NCI-H2029 treated with DMSO at 0.1 percent for 48 hours (cell line): ENCODE results near the gene HEBP1.
"Not testable (repeated sequence)": the region's sequence is repeated elsewhere in the genome, so short reads cannot be mapped to it uniquely, and the experiment has no call there.

Experiments used
- DNase-seq: peaks from one replicate; lab custom pipeline; 2025; lab: John Stamatoyannopoulos, UW

HEBP1 gene, protein sequence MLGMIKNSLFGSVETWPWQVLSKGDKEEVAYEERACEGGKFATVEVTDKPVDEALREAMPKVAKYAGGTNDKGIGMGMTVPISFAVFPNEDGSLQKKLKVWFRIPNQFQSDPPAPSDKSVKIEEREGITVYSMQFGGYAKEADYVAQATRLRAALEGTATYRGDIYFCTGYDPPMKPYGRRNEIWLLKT

GRCh38 chr12:12999959-13000615, at the start of gene HEBP1:
TSS of gene HEBP1 (minus strand) at chr12:13000265. CDS start at chr12:13000114, 151 bp downstream.
- DNase-seq: peak; percentile 52

GRCh38 chr12:13049816-13050215, 49.8 kb upstream of the HEBP1 start:
- DNase-seq: no peak

DNA sequence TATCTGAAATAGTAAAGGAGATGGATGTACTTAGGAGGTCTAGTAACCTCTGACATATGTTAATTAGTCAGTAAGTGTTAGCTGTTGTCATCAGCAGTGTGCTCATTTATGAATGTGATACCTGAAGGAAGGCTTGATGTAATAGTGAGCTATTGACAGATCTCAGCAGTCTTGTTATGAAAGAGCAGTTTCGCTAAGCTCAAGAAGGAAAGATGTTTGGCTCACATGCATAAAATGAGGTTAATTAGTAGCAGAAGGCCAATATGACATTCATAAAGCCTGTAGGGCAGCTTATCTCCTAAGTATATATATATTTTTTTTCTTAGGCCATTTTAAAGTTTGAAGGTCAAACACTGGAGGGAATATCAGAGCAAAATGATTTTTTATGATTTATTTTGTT, 46.9 kb upstream of the HEBP1 start:
- DNase-seq: no peak

GRCh38 chr12:13045816-13046215, 45.8 kb upstream of the HEBP1 start:
- no peak for DNase-seq

- no peak for DNase-seq
These were observed 44.8 kb upstream of the HEBP1 start for GRCh38 chr12:13044906-13045299.

DNA sequence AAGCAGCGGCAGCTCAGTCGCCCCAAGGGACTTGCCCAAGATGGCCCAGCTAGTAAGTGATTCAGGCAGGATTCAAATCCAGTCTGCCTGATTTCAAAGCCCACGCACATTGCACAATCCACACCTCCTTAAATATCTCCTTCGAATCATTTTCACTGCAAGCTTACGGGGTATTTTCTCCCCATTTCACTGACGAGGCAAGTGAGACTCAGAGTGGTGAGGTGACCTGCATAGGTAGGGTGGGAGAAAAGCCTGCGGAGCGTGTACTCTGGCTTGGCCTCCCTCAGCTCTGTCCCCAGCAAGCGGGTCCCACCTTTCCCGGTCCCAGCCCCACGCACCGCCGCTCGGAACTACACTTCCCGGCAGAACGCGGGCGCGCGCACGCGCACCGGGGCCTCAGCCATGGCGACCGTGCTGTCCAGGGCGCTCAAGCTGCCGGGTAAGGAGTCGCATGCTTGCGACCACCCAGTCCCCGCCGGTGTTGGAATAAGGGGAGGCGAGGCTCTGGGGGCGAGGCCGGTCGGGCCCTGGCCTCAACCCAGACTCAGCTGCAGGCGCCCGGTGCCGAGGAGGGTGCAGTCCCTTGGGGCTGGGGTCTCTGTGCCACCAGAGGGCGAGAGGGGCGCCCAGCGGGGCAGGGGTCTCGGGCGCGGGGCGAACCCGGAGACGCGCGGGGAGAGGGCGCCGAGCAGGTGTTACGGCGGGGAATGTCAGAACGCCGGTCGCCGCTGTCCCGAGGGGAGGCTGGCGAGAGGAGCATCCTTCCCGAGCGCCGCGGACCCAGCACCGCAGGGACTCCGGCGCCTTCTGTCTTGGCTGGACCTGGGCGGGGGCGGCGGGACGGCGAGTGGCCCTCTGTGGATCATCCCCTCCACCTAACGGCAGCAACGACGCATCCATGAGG, 44.2 kb upstream of the HEBP1 start, which contains the start of gene FAM234B:
Gene FAM234B (plus strand): TSS at position 380 of the 904 bp plus-strand sequence. CDS start 23 bp downstream, at position 403.
- no peak for DNase-seq

DNA sequence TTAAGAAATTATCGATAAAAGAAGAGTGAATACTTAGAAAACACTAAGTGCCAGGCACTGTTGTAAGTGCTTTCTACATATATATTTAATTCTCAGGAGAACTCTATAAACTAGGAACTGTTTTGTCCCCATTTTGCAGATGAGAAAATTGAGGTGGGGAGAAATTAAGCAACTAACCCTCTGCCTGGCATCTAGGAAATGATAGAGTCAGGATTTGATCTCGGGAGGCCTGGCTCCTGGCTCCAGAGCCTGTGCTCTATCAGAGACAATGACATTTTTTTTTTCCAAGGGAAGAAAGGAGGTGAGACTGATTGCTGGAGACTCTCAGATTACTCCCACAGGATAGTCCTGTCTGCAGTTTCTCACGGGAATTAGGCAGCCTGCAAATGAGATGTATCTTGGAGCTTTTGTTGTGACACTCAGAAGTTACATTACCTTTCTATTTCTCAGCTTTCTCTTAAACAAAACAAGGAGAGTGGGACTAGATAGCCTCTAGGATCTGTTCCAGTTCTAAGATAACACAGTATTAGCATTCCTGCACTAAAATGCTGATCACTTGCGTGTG, 42.7 kb upstream of the HEBP1 start:
- no peak for DNase-seq

DNA sequence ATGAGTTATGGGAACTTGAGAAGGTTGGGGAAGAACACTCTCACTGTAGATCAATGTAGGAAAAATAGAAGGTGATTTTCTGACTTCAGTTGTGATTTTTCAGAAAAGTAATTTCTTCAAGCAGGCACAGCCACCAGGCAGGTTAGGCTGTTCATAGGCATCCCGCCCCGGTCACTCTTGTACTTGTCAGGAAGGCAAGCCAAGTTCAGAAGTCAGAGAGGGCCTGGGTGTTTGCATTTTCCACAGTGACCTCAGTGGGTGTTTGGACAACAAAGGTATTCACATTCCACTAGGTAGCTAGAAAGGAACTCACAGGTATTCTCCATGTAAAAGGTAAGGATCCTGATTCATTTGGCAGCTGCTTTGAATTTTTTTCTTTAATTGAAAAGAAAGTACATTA, 41.2 kb upstream of the HEBP1 start:
- no peak for DNase-seq

GRCh38 chr12:13039328-13039956, 39.4 kb upstream of the HEBP1 start:
- DNase-seq: no peak

DNA sequence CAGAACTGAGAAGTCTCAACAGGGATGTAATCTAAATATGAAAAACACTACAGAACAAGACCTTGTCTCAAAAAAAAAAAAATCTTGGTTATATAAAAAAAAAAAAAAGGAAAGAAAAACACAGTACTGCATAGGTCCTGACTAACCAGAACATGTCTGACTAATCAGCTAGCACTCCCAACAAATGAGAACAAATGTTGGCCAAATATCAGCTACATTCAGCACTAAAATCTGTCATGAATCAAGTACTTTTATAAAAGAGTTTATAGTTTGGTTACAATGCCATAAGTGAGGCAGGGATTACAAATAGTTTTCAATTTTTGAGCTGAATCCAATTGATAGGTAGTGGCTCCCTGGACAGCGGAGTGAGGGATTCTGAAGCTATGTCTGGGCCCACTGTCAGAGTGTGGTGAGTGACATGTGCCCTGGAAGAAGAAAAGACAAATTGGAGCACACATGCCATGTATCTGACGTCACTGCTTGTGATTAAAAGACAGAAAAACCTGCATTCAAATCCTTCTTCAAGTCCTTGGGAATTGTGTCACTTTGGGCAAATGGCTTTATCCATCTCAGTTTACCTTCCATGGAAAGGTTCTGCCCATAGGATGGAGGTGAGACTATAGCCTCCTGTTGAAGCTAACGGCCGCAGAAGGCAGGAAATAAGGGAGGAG, 38.6 kb upstream of the HEBP1 start:
- DNase-seq: no peak

DNA sequence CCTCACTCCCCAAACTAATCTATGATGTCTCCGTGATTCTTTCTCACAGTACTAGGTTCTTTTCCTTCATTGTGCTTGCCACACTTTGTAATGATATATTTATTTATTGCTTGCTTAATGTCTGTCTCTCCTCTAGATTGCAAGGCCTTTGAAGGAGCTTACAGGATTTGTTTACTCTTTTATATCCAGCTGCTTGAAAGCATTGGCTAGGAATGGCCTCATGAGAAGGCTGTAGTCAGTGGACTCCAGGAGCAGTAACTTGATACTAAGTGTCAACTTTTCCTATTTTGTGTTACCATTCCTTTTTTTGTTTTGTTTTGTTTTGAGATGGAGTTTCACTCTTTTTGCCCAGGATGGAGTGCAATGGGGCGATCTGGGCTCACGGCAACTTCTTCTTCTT, 36.8 kb upstream of the HEBP1 start:
- DNase-seq: no peak

DNA sequence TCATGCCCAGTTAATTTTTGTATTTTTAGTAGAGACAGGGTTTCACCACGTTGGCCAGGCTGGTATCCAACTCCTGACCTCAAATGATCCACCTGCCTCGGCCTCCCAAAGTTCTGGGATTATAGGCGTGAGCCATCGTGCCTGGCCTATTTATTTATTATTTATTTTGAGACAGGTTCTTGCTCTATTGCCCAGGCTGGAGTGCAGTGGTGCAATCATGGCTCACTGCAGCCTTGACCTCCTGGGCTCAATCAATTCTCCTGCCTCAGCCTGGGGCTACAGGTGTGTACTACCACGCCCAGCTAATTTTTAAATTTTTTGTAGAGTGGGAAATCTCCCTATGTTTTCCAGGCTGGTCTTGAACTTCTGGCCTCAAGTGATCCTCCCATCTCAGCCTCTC, 35.3 kb upstream of the HEBP1 start:
- DNase-seq: not testable (repeated sequence)

GRCh38 chr12:13033476-13033875, 33.4 kb upstream of the HEBP1 start:
- no peak for DNase-seq

GRCh38 chr12:13032164-13032563, 32.1 kb upstream of the HEBP1 start:
- no peak for DNase-seq

DNA sequence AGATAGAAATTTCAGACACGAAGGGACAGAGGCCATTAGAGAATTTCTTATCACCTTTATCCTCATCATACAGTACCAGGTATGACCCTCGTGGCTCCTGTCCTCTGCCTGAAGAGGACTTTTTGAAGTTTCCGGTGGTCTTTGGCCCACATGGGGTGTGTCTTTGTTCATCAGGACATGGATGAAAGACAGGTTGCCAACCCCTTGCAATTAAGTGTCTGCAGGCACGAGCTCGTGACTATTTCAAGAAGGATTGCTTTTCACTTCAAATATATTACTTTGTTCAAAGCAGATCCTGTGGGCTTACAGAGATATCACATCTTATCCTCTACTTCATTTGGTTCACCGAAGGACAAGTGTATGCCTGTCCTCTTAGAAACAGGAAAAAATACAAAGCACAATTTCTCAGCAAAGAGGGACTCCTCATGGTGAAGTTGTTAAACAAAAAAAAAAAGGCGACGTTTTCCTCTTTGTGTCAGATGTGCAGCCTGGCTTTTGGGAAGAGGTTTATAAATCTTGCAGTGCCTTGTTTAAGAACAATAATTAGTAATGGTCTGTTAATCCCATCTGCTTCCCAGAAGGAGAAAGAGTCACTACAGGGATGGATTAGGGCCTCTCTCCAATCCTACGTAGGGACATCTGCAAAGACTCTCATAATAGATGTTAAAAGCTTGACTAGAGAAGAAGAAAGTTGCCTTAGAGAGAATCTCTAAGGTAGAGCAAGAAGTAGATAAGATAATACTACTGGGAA, 30.7 kb upstream of the HEBP1 start:
- DNase-seq: no peak

DNA sequence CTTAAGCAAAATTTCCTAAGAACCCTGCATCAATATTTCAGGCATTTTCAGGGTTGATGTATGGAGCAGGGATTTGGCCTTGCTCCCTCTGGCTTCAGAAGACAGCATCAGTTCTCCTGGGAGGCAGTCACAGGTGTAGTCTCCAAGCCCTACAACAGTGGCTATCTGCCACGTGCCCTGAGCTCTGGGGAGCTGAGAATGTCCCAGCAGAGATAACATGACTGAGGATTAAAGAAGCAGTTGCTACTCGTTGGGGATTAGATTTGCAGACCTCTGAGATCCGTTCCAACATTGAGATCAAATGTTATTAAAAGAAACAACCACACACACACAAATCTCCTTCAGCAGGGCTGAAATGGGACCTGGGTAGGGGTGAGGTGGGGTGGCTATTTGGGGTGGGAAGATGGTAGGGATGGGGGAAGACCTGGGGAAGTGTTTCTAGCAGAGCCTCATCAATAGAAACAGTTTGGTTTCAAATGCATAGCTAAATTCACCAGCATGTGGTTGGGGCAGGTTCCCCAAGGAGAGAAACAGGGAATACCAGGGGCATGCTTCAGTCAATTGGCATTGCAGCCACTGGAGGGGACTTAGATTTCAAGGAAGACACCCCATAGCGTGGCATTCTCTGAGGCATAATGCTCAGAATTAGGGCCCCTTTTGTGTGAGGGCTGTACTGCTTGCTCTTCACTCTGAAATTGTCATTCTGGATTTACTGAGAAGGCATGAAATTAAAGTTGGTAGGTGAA, 28.9 kb upstream of the HEBP1 start:
- no peak for DNase-seq

DNA sequence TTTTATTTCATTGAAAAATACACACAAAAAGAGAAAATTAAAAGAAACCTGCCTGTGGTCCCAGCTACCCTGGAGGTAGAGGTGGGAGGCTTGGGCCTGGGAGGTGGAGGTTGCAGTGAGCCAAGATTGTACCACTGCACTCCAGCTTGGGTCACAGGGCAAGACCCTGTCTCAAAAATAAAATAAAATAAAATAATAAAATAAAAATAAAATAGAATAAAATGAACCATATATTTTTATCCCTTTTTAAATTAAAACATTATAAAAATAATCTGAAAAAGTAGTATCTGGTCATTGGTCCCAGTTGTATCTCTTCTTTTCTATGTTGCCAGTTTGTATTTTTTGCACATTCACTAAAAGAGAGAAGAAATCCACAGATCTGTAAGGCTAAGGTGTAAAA, 27.4 kb upstream of the HEBP1 start:
- DNase-seq: no peak

DNA sequence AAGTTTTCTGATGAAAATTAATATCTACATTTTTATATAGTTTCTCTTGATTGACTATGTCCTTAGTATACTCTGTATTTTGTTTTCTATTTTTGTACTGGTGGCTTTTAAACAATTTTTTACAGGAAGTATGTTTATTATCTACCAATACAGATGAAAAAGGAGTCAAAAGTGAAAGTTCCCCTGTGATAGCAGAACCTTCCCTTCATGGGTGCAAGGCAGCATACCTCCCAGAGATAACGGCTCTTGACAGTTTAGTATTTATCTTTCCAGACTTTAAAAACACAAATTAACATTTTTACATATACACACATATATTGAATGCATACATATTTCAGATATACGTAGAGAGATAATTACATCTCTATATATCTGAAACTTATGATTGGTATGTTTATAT, 27.0 kb upstream of the HEBP1 start:
- DNase-seq: no peak

- DNase-seq: no peak
These were observed 26.2 kb upstream of the HEBP1 start for GRCh38 chr12:13026286-13026685.

GRCh38 chr12:13024531-13024916, 24.5 kb upstream of the HEBP1 start:
- DNase-seq: no peak
